Immature natural killer cell (primary cell): Measurements from ENCODE around the gene ANKRD13D. TPM values are rescaled to one million over a fixed set of nuclear protein-coding genes. Genes with fewer than 3 reads are reported as not detected.
"Not testable (repeated sequence)": the region's sequence is repeated elsewhere in the genome, so short reads cannot be mapped to it uniquely, and the experiment has no call there.

Experiments used
- DNase-seq, 3 donors: peaks; one replicate each; pipeline ENCODE4 v3.0.0; 2022; ENCODE audit warnings: mixed read lengths in 1 of 3
- H3K27ac Mint-ChIP-seq, 6 donors: one replicate each; pipeline ENCODE4 v1.8.0; 2020; ENCODE audit warnings: mixed read lengths in 6 of 6, mild to moderate bottlenecking in 5 of 6, inconsistent platforms in 4 of 6, moderate library complexity in 3 of 6
- H3K27me3 Mint-ChIP-seq, 3 donors: one replicate each; pipeline ENCODE4 v1.8.0; 2020 to 2021; ENCODE audit warnings: low read depth in 3 of 3, mild to moderate bottlenecking in 3 of 3, mixed read lengths in 3 of 3, moderate library complexity in 3 of 3, inconsistent platforms in 1 of 3
- H3K36me3 Mint-ChIP-seq, 3 donors: one replicate each; pipeline ENCODE4 v1.8.0; 2020; ENCODE audit warnings: mixed read lengths in 3 of 3, inconsistent platforms in 2 of 3, mild to moderate bottlenecking in 2 of 3
- H3K4me1 Mint-ChIP-seq, 2 donors: one replicate each; pipeline ENCODE4 v1.8.0; 2020; ENCODE audit warnings: inconsistent platforms in 2 of 2, mild to moderate bottlenecking in 2 of 2, mixed read lengths in 2 of 2, moderate library complexity in 1 of 2
- H3K4me3 Mint-ChIP-seq, 5 donors: one replicate each; pipeline ENCODE4 v1.8.0; 2020; ENCODE audit warnings: mild to moderate bottlenecking in 5 of 5, mixed read lengths in 5 of 5, inconsistent platforms in 3 of 5, moderate library complexity in 3 of 5
- H3K9me3 Mint-ChIP-seq, 6 donors: one replicate each; pipeline ENCODE4 v1.8.0; 2020; ENCODE audit warnings: mild to moderate bottlenecking in 6 of 6, mixed read lengths in 6 of 6, inconsistent platforms in 4 of 6, moderate library complexity in 3 of 6
- polyA plus RNA-seq, 3 donors: library from polyadenylated mRNA; unstranded; fragments of 300-500 nt; fragmentation: Illumina TruSeq; gene quantifications; one replicate each; pipeline ENCODE4 v1.2.3, GENCODE V29; 2021

Gene ANKRD13D
- polyA plus RNA-seq, 3 donors from 2014 or later, result 12.4 to 26.7 (median 14.2) TPM

- peaks cover 43% of the 10 kb centered on the region in 2 donors for H3K4me1 Mint-ChIP-seq
- no peaks in the 10 kb centered on the region for H3K9me3 Mint-ChIP-seq
- DNase-seq, result no peak
- peaks cover 25 to 55% (median 41%) of the 10 kb centered on the region in 3 donors for H3K36me3 Mint-ChIP-seq
- H3K27ac Mint-ChIP-seq, result peak overlapping the region; percentile 50 to 88 (median 78)
- H3K4me3 Mint-ChIP-seq, result peak overlapping the region; percentile 7 to 62 (median 21)
- peaks cover 6 to 30% (median 13%) of the 10 kb centered on the region in 3 donors for H3K27me3 Mint-ChIP-seq
These were observed 35.1 kb upstream of the ANKRD13D start for GRCh38 chr11:67253872-67254624.

GRCh38 chr11:67254798-67255197, 34.3 kb upstream of the ANKRD13D start:
- peak overlapping the region in 4 of 6 donors; percentile 35 to 88 (median 75) for H3K27ac Mint-ChIP-seq
- H3K36me3 Mint-ChIP-seq, result peaks cover 21 to 47% (median 33%) of the 10 kb centered on the region in 3 donors
- peaks cover 44 to 46% of the 10 kb centered on the region in 2 donors for H3K4me1 Mint-ChIP-seq
- H3K4me3 Mint-ChIP-seq, result no peak overlapping the region
- peaks cover 4 to 28% (median 13%) of the 10 kb centered on the region in 3 donors for H3K27me3 Mint-ChIP-seq
- no peaks in the 10 kb centered on the region for H3K9me3 Mint-ChIP-seq
- DNase-seq, result no peak

- Mint-ChIP-seq H3K4me1 (peaks cover 44 to 48% of the 10 kb centered on the region in 2 donors), H3K36me3 (peaks cover 21 to 47% (median 31%) of the 10 kb centered on the region in 3 donors), H3K9me3 (no peaks in the 10 kb centered on the region), H3K4me3 (no peak overlapping the region), H3K27ac (peak overlapping the region in 5 of 6 donors; percentile 48 to 81 (median 69)), H3K27me3 (peaks cover 4 to 27% (median 11%) of the 10 kb centered on the region in 3 donors)
- no peak for DNase-seq
These were observed 33.8 kb upstream of the ANKRD13D start for GRCh38 chr11:67255353-67255752.

- H3K9me3 Mint-ChIP-seq, result no peaks in the 10 kb centered on the region
- H3K27ac Mint-ChIP-seq, result peak overlapping the region in 4 of 6 donors; percentile 4 to 73 (median 58)
- no peak overlapping the region for H3K4me3 Mint-ChIP-seq
- H3K4me1 Mint-ChIP-seq, result peaks cover 45 to 46% of the 10 kb centered on the region in 2 donors
- peaks cover 2 to 23% (median 7%) of the 10 kb centered on the region in 3 donors for H3K27me3 Mint-ChIP-seq
- no peak for DNase-seq
- H3K36me3 Mint-ChIP-seq, result peaks cover 21 to 44% (median 26%) of the 10 kb centered on the region in 3 donors
These were observed 33.2 kb upstream of the ANKRD13D start for GRCh38 chr11:67255864-67256263.

- H3K27me3 Mint-ChIP-seq, result peaks cover 2 to 23% (median 7%) of the 10 kb centered on the region in 3 donors
- no peak for DNase-seq
- H3K36me3 Mint-ChIP-seq, result peaks cover 19 to 37% (median 21%) of the 10 kb centered on the region in 3 donors
- peak overlapping the region in 3 of 6 donors; percentile 45 to 74 (median 65) for H3K27ac Mint-ChIP-seq
- H3K4me1 Mint-ChIP-seq, result peaks cover 39 to 49% of the 10 kb centered on the region in 2 donors
- no peak overlapping the region for H3K4me3 Mint-ChIP-seq
- H3K9me3 Mint-ChIP-seq, result no peaks in the 10 kb centered on the region
These were observed 32.5 kb upstream of the ANKRD13D start for GRCh38 chr11:67256477-67257135.

- DNase-seq, result no peak
- Mint-ChIP-seq H3K9me3 (no peaks in the 10 kb centered on the region), H3K36me3 (peaks cover 0 to 13% (median 6%) of the 10 kb centered on the region in 3 donors), H3K27me3 (peaks cover 6 to 14% (median 13%) of the 10 kb centered on the region in 3 donors), H3K27ac (peak overlapping the region in 1 of 6 donors; percentile 46), H3K4me3 (peak overlapping the region in 1 of 5 donors; percentile 36), H3K4me1 (peaks cover 22 to 35% of the 10 kb centered on the region in 2 donors)
These were observed 28.7 kb upstream of the ANKRD13D start for GRCh38 chr11:67260406-67260805.

- not testable (repeated sequence) for H3K36me3 Mint-ChIP-seq, DNase-seq, H3K9me3 Mint-ChIP-seq
- Mint-ChIP-seq H3K27ac (peak overlapping the region in 1 of 6 donors; percentile 46), H3K27me3 (peaks cover 12 to 18% (median 16%) of the 10 kb centered on the region in 3 donors), H3K4me3 (peak overlapping the region in 3 of 5 donors; percentile 21 to 60 (median 27)), H3K4me1 (peaks cover 27 to 38% of the 10 kb centered on the region in 2 donors)
These were observed 28.0 kb upstream of the ANKRD13D start for GRCh38 chr11:67260885-67261639.

GRCh38 chr11:67261640-67261945, 27.5 kb upstream of the ANKRD13D start:
- peaks cover 28 to 39% of the 10 kb centered on the region in 2 donors for H3K4me1 Mint-ChIP-seq
- no peak overlapping the region for H3K27ac Mint-ChIP-seq
- H3K4me3 Mint-ChIP-seq, result no peak overlapping the region
- H3K36me3 Mint-ChIP-seq, result peaks cover 0 to 5% (median 3%) of the 10 kb centered on the region in 3 donors
- peaks cover 12 to 18% (median 16%) of the 10 kb centered on the region in 3 donors for H3K27me3 Mint-ChIP-seq
- DNase-seq, result no peak
- H3K9me3 Mint-ChIP-seq, result no peaks in the 10 kb centered on the region

GRCh38 chr11:67261946-67262681, 27.0 kb upstream of the ANKRD13D start:
- peaks cover 28 to 40% of the 10 kb centered on the region in 2 donors for H3K4me1 Mint-ChIP-seq
- H3K9me3 Mint-ChIP-seq, result no peaks in the 10 kb centered on the region
- no peak for DNase-seq
- H3K27me3 Mint-ChIP-seq, result peaks cover 13 to 17% (median 17%) of the 10 kb centered on the region in 3 donors
- peak overlapping the region in 5 of 6 donors; percentile 70 to 91 (median 81) for H3K27ac Mint-ChIP-seq
- peak overlapping the region; percentile 60 to 84 (median 72) for H3K4me3 Mint-ChIP-seq
- H3K36me3 Mint-ChIP-seq, result peaks cover 0 to under 1% (median under 1%) of the 10 kb centered on the region in 3 donors

GRCh38 chr11:67262731-67263675, 26.1 kb upstream of the ANKRD13D start:
- Mint-ChIP-seq H3K27me3 (peaks cover 22 to 26% (median 23%) of the 10 kb centered on the region in 3 donors), H3K4me3 (peak overlapping the region; percentile 60 to 84 (median 72)), H3K9me3 (no peaks in the 10 kb centered on the region), H3K4me1 (peaks cover 35 to 49% of the 10 kb centered on the region in 2 donors), H3K27ac (peak overlapping the region; percentile 70 to 91 (median 82)), H3K36me3 (peaks cover 0 to 9% (median 9%) of the 10 kb centered on the region in 3 donors)
- peak; percentile 76 to 77 (median 77) for DNase-seq

- H3K27ac Mint-ChIP-seq, result peak overlapping the region; percentile 51 to 92 (median 78)
- H3K36me3 Mint-ChIP-seq, result peaks cover 0 to 12% (median 12%) of the 10 kb centered on the region in 3 donors
- no peak for DNase-seq
- peak overlapping the region; percentile 65 to 74 (median 68) for H3K4me3 Mint-ChIP-seq
- H3K4me1 Mint-ChIP-seq, result peaks cover 48 to 60% of the 10 kb centered on the region in 2 donors
- H3K27me3 Mint-ChIP-seq, result peaks cover 24 to 32% (median 28%) of the 10 kb centered on the region in 3 donors
- no peaks in the 10 kb centered on the region for H3K9me3 Mint-ChIP-seq
These were observed 24.8 kb upstream of the ANKRD13D start for GRCh38 chr11:67264260-67264659.
